HuH-7.5 (cell line): ENCODE results near the gene AQP2.

Source experiments
- DNase-seq: peaks from one replicate; pipeline ENCODE4 v3.0.0; 2011; ENCODE audit warnings: low spot score

Gene AQP2, protein sequence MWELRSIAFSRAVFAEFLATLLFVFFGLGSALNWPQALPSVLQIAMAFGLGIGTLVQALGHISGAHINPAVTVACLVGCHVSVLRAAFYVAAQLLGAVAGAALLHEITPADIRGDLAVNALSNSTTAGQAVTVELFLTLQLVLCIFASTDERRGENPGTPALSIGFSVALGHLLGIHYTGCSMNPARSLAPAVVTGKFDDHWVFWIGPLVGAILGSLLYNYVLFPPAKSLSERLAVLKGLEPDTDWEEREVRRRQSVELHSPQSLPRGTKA

GRCh38 chr12:49950273-49951251, at the start of gene AQP2:
Gene AQP2 (plus strand): TSS chr12:49950737. CDS start chr12:49950831, 94 bp downstream.
- DNase-seq: no peak

DNA sequence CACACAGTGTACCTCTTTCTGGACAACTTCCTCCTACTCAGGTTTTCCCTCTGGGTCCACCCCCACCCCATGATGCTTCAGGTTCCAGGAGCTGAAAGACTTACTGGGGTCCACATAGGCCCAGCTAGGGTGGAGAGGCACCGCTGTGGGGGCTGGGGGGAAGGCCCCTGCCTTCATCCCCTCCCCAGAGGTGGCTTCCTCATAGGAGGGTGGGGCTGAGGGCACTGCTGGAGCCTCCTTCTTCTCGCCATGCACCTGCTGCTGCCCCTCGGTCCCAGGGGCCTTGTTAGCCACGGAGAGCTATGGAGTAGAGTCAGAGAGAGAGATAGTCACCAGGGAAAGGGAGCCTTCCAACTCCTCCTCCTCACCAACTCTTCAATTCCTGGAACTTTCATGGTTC, 49.5 kb upstream of the AQP2 start:
- no peak for DNase-seq

DNA sequence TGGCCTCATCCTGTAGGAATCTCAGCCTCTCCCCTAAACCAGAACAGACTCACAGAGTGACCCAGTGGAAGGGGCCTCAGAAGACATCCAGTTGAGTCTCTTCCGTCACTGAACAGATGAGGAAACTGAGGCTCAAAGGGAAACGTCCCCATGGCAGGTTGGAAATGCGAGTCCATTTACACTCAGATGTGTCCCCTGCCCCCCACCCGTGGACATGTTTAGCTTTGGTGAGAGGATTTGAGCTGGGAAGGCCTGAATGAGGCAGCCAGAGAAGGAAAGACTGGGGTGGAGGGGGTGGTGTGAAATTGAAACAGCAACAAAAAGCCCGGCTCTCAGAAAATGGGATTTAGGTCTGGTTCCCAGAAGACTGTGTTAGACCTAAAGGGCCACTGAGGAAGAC, 48.6 kb upstream of the AQP2 start:
- DNase-seq: no peak

DNA sequence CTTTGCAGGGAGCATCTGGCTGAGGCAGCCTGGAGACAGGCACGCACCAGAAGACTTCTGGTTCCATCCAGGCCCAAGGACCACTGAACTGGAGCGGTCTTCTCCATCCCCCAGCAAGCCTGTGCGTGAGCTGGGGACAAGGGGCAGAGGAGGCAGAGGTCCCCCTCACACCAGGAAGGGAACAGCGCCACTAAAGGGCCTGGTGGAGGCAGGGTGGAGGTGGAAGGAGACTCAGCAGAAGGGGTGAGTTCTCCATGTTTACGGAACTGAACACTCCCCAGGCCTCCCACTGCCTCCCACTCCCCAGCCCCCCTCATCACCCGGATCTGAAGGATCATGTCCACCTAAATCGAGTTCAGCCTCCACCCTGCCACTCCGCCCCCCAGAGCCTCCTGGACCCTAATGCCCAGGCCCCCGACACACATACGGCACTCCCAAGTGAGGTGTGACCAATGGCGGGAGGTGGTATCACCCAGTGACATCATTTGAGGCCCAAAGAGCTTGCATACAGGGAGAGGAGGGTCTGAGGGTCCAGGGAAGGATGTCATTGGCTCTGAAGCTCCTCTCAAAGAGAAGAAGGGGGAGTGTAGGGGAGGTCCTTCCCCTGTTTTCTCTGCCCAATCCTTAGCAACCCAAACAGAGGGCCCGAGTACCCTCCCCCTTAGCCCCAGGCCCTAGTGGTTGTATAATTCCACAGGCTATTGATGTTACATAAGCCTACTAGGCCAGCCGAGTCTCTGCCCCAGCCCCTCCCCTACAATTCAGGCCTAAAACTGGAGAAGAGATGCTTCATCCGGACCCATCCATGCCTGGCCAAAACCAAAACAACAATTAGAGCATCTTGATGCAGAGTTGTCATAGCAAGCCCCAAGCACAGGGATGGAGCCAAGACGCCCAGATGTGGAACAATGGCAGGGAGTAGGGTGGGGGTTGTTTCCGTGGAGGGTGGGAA, 47.9 kb upstream of the AQP2 start:
- no peak for DNase-seq

DNA sequence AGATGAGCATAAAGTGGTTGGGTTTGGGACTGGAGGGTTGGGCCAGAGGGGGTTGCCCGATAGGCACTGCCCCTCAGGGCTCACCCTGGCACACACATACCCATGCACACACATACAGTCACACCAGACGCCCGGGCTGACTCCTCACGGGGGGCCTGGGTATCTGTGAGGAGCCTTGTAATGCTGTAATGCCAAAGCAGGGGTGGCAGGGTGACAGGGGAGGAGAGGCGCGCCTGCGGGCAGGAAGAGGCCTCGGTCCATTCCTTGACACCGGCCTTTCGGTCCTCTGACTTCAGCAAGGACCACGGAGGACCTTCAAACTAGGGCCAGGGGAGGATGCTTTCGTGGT, 47.2 kb upstream of the AQP2 start:
- DNase-seq: no peak

DNA sequence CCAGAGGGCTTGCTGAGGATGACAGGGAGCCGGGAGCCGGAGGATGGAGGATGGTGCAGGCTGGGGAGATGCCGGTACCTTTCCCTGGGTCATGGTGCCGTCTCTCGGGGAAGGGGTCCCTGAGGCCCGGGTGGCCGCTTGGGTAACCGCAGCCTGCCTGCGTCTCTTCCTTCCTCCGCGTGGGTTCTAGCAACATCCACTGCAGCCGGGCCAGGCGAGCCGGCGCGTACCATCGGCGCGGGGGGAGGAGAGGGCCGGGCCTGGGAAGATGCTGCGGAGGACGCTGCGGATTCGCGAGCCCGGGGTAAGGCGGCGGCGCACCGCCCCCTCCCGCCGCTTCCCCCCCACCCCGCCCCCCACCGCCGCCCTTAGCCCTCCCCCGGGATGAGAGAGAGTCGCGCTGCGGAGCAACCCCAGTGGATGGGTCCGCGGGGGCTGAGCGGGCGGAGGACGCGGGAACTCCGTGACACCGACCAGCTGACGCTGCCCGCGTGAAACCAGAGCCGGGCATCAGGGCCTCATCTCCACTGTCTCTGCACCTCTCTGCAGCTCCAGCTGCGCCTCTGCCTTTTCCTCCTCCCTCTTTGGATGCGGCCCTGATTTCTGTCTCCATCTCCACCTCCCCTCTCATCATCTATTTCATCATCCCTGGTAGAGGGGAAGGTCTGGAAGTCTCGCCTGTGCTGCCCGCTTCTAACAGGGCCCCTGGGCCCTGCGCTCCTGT, 46.7 kb upstream of the AQP2 start, which contains the start of gene FAIM2:
FAIM2 (minus strand) TSS at position 201 of the 724 bp plus-strand sequence; CDS start at position 93, 108 bp downstream.
- no peak for DNase-seq

DNA sequence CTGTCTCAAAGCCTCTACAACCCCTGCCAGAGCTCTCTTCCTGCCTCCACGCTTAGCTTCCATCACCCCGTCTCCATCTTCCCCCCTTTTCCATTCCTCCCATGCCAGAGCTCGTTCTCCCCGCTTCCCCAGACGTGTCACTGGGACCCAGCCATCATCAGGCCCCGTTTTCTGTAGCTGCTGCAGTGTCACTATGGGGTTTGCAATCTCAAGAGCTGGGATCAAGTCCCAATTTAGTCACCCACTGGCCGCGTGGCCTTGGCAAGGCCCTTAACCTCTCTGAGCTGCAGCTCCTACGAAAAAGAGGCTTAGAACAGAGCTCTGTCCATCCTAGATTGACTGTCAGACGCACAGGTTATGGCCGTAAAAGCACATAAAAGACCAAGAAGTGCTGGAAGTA, 45.9 kb upstream of the AQP2 start:
- no peak for DNase-seq

DNA sequence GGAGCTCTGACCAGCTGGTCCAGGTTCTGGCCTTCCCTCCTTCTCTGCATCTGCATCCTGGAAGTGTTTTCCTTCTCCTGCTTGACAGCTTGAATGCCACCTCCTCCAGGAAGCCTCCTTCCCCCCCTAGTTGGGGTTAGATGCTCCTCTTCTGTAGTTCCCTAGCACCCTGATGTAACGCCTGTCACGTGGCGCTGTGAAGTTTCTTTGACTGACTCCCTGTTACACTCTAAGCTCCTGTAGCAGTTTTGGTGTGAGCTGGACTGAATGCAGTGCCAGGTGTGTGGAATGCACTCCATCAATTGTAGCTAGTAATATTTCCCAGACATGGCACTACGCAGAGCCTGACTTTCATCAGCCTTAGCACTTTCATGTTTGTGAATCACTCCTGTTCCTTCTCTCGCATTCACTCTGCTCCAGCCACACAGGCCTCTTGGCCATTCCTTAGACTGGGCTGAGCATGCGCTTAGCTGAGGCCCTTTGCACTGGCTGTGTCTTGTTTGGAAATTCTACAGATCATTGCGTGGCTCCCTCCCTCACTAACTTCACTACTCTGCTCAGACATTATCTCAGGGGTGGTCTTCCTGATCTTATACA, 44.7 kb upstream of the AQP2 start:
- DNase-seq: no peak

GRCh38 chr12:49907352-49907751, 43.2 kb upstream of the AQP2 start:
- no peak for DNase-seq

DNA sequence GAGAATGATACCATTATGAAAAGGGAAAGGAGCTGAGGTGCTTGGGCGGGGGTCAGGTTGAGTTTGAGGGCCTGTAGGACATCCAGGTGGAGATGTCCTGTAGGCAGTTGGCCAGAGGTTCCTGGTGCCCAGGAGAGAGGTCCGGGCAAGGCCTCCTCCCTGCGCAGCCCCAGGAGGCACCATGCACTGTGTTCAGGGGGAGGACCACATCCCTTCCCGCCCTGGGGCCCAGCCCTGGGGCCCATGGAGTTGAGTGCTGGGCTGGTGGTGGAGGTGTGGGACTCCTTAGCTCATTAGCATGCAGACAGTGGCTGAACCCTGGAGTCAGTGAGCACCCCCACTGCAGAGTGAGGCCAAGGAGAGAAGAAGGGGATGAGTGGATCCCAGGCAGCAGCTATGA, 41.2 kb upstream of the AQP2 start:
- no peak for DNase-seq

- no peak for DNase-seq
These were observed 40.7 kb upstream of the AQP2 start for GRCh38 chr12:49909826-49910225.

GRCh38 chr12:49910331-49911212, 40.0 kb upstream of the AQP2 start:
- DNase-seq: no peak

DNA sequence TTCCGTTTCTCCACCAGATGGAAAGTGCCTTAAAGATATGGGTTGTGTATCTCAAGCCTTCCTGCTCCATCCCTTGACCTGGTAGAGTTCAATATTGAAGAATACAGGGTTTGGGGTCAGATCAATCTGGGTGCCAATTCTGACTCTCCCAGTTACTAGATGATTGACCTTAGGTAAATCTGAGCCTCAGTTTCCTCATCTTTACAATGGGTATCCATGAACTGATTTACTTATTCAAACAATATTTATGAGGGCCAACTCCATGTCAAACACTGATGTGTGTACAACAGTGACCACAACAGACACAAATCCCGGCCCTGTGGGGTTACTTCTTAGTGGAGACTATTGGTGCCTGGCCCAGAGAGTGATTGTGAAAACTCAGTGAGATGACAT, 39.3 kb upstream of the AQP2 start:
- no peak for DNase-seq

- no peak for DNase-seq
These were observed 37.9 kb upstream of the AQP2 start for GRCh38 chr12:49912345-49913255.

DNA sequence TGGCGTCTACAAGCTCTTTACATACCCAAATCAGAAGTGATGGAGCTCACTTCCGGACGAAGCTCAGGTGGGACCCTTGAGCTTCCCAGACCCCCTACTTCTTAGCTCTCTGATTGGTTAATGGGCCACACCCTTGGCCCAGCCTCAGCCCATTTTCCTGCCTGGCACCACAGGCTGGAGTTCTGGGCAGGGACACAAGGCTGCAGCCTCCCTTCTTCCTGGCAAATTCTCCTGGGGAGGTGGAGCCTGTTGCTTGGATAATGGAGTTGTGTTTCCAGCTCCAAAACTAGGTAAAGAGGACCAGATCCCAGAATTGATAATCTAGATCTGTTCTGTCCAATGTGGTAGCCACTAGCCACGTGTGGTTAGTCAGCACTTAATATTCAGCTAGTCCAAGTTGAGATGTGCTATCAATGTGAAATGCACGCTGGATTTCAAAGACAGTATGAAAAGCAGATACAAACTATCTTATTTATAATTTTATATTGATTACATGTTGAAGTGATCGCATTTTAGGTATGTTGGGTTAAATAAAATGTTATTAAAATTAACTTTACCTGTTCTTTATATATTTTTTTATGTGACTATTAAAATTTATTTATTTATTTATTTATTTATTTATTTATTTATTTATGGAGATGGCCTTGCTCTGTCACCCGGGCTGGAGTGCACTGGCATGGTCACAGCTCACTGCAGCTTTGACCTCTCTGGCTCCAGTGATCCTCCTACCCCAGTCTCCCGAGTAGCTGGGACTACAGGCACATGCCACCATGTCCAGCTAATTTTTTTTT, 34.2 kb upstream of the AQP2 start:
- DNase-seq: no peak

GRCh38 chr12:49917166-49917787, 33.3 kb upstream of the AQP2 start:
- no peak for DNase-seq

DNA sequence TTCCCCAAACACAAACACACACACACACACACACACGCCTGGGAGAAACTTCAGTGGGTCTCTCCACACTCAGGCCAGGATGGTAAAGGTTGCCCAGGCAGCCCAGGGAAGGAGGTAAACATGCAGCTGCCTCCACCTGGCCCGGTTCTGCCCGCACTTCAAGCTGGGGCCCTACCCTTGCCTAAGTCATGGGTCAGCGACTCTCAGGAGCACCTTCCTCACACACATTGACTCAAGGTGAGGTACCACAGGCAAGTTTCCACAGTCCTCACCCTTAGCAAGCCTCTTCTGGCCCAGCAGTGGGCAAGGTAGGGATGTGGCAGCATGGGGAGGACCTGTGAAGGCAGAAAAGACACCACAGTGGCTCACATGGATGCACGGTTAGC, 32.8 kb upstream of the AQP2 start:
- DNase-seq: no peak
